A172 (cell line): Measurements from ENCODE around the gene VPS54. TPM values are rescaled to one million over a fixed set of nuclear protein-coding genes. Genes with fewer than 3 reads are reported as not detected.

Experiments
- DNase-seq: peaks from one replicate; pipeline ENCODE4 v3.0.0-alpha.2; 2015; ENCODE audit warnings: low spot score
- total RNA-seq: library from RNA; depleted of rRNA; stranded (reverse); fragments of >200 nt; shearing (Covaris generic); gene quantifications from 2 replicates; pipeline ENCODE4 v1.2.3, GENCODE V29; 2014

VPS54 gene
- total RNA-seq, 1 experiment from 2014 or later = 25.6 TPM

DNA sequence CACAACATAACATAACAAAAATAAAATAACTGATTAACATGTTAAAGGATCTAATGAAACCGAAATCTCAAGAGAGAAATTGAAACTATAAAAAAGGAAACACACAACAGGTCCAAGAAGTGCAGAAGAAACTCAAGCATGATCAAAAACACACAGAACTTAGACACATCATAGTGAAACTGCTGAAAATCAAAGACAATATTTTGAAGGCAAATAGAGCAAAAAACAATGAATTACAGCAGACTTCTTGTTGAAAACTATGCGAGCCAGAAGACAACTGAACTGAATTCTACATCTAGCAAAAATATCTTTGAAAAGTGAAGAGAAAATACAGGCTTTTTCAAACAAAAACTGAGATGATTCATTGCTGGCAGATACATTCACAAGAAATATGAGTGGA, 116.2 kb downstream of the VPS54 start:
- DNase-seq = no peak

DNA sequence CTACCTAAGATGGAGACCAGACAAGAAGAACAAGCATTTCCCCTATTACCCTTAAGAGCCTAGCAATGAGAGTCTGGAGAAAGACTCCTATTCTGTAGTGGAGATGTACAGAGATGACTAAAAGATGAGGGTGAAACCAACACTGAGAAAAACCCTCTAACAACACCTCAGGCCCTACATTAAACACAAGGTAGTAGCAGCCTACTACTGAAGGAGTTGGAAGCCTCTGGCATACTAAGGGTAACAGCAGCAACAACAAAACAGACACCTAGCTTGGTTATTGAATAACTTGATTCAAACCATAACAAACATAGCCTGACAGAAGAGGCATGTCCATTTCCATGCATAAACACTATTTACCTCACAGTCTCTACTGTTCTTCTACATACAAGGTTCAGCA, 117.1 kb downstream of the VPS54 start:
- DNase-seq = no peak

- DNase-seq = no peak
Observed at GRCh38 chr2:63899639-63900038, 119.6 kb downstream of the VPS54 start.

DNA sequence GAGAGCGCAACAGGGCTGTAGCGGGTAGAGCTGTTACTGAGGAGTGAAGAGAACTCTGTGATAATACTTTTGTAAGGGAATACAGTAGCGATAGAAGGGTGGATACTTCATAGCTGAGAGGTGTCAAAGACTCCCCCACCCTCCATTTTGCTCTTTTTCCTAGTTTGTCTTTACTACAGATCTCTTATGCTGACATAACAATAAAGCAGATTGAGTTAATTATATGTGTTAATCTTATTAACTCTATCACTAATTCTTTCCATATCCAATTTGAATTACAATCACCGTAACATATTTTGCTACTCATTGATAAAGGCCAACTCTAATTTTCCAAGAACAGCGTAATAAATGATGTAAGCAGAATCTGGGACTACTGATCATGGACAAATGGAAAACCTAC, 120.4 kb downstream of the VPS54 start:
- no peak for DNase-seq

- DNase-seq = no peak
Observed at GRCh38 chr2:63894167-63894566, 125.1 kb downstream of the VPS54 start.

GRCh38 chr2:63893163-63893562, 126.1 kb downstream of the VPS54 start:
- no peak for DNase-seq

DNA sequence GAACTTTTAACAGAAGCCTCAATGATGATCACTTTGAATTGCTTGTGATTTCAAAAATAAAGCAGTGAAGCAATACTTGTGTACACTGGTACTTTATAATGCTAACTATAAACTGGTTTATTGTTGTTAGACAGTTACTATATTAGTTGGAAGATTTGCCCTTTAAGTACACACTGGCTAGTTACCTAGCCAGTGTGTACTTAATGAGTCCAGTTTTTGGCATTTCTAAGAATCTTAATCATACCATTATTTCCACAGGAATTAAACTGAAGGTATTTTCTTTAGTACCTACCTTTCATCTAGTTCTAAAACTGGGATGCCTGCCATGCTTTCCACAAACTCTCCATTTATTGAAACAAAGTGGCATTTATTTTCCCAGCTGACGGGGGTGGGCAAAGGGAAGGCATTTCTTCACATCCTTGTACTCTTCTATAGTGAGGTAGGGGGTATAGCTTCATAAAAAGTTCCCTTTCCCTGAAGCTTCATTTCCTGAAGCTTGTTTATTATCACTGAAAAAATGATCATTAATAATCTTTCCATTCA, 127.7 kb downstream of the VPS54 start:
- no peak for DNase-seq

DNA sequence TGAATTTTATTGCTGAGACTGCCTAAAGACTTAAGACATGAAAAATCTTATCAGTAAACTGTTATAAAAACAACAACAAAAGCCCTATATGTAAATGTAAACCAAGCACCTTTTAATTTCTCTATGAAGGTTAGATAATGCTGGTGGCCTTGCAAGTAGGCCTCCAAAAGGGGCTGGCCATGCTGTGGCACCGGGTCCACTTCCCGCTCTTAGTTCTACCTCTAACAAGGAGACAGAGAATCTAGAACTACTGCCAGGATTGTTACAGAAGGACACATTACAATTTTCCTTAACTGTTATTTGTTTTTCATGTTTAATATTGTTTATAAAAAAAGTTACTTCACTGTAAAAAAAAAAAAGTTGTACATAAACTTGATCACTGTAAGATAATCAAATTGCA, 128.6 kb downstream of the VPS54 start:
- no peak for DNase-seq

DNA sequence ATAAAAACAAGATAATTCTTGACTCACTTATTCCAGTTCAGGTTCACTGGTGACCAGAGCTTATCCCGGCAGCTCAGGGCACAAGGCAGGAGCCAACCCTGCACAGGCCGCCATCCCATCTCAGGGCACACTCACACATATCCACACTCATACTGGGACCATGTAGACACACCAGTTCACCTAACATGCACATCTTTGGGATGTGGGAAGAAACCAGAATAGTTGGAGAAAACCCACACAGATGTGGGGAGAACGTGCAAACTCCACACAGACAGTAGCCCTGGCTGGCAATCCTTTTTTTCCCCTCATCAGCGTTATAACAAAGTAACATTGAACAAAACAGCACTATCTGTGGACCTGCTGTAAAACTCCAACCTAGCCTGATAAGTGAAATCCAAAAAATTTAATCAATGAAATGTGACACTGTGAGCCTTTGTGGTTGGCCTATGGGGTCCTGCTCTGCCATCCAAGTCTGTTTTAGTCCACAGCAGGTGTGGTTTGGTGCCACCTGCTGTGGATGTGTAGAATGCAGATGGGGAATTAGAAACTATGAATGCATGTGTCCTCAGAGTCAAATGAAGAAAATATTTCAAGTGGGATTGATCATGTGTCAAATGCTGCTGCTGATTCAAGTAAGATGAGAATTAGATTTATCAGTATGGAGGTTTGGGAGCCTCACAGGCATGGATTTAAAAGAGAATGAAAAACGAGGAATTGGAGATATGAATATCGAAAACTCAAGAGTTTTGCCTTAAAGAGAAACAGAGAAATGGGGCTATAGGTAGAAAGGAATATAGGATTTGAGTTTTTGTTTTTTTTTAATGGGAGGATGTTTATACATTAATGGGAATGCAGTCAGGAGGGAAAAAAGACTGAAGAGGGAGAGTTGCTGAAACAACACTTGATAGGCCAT, 130.5 kb downstream of the VPS54 start:
- peak; percentile 41 for DNase-seq

GRCh38 chr2:63888053-63888452, 131.2 kb downstream of the VPS54 start:
- DNase-seq = no peak

DNA sequence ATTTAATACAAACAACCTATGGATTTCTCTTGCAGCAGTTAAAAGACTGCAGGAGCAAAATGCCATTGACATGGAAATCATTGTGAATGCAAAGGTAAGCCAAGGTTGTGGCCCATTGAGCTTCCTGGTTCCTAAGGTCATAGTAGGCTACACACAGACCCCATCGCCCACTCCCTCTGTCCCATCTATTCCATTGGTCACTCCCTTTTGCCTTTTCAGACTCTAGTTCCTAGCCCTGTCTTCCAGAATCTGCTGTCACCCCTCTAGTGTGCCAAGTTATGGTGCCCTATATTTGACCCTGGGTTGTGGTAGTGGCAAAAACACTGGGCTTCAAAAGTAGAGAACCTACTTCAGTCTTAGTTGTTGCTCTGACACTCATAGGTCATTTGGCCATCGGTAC, 132.8 kb downstream of the VPS54 start:
- no peak for DNase-seq

DNA sequence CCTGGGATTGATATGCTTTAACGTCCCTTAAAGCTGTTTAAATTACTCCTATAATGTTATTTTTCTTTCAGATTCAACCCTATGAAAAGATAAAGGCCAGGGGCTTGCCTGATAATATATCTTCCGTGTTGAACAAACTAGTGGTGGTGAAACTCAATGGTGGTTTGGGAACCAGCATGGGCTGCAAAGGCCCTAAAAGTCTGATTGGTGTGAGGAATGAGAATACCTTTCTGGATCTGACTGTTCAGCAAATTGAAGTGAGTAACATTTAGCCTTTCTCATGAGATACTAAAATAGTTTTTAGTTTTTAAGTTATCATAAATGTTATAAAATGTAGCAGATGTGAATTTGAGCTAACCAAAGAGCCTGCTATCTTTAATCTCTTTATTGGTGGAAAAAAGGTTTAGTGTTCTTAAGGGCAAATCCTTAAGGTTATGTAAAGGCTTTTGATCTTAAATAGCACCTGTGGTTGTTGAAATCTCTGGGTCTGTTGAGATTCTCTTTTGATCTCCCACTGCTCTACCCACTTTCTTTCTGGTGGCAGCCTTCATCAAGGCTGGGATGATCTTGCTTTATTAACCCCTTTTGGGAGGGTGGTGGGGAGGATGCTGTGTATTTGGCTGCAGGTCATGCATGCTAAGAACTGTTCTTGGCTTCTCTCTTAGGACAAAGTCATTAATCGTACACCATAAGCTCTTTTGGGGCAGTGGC, 136.7 kb downstream of the VPS54 start:
- DNase-seq = no peak

DNA sequence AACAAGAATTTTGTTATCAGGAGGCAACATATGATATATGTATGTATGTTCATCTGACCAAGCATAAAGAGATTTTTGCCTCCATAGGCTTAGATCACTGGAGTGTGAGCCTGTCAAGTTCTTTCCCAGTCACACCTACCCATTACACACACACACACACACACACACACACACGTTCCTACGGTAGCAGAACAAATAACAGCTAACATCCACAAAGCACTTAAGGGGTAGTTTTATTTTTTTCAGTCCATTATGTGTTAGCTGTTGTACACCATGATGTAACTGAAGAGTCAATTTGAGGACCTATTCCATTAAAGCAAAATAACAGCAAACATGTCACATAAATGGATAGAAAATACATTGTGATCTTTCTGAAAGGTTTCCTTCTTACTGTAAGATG, 138.0 kb downstream of the VPS54 start:
- DNase-seq = no peak

GRCh38 chr2:63880625-63881024, 138.6 kb downstream of the VPS54 start:
- no peak for DNase-seq

DNA sequence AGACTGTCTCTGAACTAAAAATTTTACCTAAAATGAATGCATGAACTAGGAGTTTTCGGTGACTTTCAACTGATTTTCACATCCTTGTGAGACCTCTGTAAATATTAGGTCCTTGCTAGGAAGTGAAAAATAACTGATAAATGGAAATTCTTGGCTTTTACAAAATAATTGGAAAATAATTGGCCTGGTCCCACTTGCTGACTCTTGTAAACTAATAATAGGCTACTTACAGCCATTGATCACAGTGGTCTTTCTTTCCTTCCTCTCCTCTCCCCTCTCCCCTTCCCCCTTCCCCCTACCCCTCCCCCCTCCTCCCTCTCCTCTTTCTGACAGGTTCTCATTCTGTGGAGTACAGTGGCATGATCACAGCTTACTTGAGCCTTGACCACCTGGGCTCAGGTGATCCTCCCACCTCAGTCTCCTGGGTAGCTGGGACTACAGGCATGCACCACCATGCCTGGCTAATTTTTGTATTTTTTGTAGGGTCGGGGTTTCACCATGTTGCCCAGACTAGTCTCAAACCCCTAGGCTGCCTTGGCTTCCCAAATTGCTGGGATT, 139.3 kb downstream of the VPS54 start:
- DNase-seq = no peak

DNA sequence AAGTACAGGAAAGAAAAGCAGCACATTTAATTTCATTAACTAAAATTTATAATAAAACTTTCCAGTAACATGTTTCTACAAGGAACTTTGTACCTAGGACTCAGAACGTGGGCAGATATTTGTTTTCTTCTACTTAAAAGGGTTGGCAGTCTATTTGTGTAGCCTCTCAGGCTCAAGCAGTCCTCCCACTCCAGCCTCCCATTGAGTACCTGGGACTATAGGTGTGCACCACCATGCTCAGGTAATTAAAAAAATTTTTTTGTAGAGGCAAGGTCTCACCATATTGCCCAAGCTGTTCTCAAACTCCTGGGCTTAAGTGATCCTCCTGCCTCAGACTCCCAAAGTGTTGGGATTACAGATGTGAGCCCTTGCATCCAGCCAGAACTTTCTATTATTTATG, 140.7 kb downstream of the VPS54 start:
- DNase-seq = no peak

DNA sequence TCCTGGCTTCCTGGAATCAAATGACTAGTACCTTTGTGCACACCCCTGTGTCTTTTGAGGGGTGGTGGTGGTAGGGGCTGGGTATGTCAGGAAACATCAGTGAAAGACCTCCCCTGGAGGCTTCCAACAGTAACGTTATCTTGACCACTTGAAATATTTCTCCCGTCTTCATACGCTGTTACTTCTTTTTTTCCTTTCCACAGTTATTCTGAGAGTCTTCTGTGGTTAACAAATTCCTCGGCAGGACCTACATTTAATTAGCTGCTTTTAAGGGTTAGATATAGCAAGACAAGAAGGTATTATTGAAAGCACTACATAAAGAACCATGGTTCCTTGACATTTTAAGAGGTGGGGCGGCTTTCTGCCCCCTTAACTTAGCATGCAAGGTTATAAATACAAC, 142.9 kb downstream of the VPS54 start:
- no peak for DNase-seq

- no peak for DNase-seq
Observed at GRCh38 chr2:63875559-63876245, 143.5 kb downstream of the VPS54 start.

DNA sequence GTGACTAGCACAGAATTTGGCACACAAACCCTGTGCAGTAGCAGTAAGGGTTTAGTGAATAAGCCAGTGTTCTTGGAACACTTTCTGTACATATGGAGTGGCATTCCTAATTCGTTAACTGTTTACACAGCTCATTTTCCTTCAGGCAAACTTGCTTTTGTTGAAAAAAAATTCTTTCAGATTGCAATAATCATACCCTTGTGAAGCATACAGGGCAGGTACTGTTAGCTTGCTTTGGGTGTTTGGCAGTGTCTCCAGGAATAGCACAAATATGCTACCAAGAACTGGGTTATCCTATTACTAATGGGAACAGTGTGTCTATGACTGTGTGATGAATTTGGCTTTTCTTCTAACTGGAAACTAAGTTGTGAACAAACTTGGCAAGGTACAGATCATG, 144.1 kb downstream of the VPS54 start:
- DNase-seq = no peak

DNA sequence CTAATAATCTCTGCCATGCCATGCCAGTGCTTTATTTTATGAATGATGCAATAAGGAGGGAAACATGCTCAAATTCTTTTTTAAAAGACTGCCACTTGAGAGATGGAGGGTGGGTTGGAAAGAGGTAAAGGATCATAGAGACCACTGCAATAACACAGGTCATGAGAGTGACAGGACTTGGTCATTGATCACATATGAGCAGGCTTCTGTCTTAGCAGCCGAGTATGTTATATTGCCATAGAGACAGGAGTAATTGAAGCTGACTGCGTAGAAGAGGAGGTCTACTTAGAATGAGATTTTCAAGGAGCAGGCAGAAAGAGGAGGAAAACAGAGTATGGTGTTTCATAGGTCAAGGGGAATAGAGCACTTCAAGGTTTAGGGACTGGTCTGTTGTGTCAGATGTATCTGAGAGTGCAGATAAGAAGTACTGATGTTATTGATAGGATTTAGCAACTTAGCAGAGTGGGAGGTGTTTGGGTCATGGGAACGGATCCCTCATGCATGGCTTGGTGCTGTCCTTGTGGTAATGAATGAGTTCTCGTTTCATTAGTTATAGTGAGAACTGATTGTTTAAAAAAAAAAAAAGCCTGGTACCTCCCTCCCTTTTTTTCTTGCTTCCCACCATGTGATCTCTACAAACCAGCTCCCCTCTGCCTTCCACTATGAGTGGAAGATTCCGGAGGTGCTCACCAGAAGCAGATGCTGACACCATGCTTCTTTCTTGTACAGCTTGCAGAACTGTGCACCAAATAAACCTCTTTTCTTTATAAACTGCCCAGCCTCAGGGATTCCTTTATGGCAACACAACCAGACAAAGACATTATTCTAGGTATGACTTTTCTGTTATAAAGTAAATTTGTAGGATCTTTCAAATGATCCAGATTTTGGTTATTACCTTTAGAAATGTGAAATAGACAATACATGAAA, 144.8 kb downstream of the VPS54 start:
- DNase-seq = no peak
